Epithelial cell of esophagus (primary cell): ENCODE measurements around the gene ALMS1.

Experiments used
- DNase-seq: peaks from one replicate; pipeline ENCODE4 v3.0.0; 2010; ENCODE audit warnings: low read depth
- H3K4me3 ChIP-seq: 2 replicates; pipeline ENCODE4 v1.5.1; 2011; ENCODE audit warnings: mild to moderate bottlenecking, low read length, control low read depth
- CTCF ChIP-seq: IDR thresholded peaks from 2 replicates; pipeline ENCODE4 v1.5.1; 2011; ENCODE audit warnings: low read depth, mild to moderate bottlenecking, low read length, control low read depth, inconsistent platforms; ENCODE audit not compliant: insufficient read depth; ENCODE audit errors: missing control alignments

ALMS1 gene

GRCh38 chr2:73651591-73652230 lies 266.1 kb downstream of the ALMS1 start:
- DNase-seq = no peak
- TF ChIP-seq CTCF = no peak
- H3K4me3 ChIP-seq = no peak overlapping the region

GRCh38 chr2:73652348-73652747 lies 266.7 kb downstream of the ALMS1 start:
- TF ChIP-seq CTCF = no peak
- no peak for DNase-seq
- H3K4me3 ChIP-seq = no peak overlapping the region

- DNase-seq = no peak
- H3K4me3 ChIP-seq = no peak overlapping the region
- TF ChIP-seq CTCF = no peak
Measured at GRCh38 chr2:73654175-73654574, 268.5 kb downstream of the ALMS1 start.
